HG03565 (cell line): ENCODE data around the gene WDR82.

Source experiments
- ATAC-seq: cut with Tn5 transposase; IDR thresholded peaks from one replicate; pipeline ENCODE4 v1.9.1; 2021; ENCODE audit warnings: mild to moderate bottlenecking, moderate library complexity; ENCODE audit not compliant: unreplicated experiment

Gene WDR82

GRCh38 chr3:52310861-52311575, 32.6 kb upstream of the WDR82 start:
- no peak for ATAC-seq

- no peak for ATAC-seq
Measured at GRCh38 chr3:52308308-52308707, 29.9 kb upstream of the WDR82 start.

GRCh38 chr3:52306978-52307377, 28.5 kb upstream of the WDR82 start:
- ATAC-seq: no peak

GRCh38 chr3:52305926-52306325, 27.5 kb upstream of the WDR82 start:
- no peak for ATAC-seq

- ATAC-seq: no peak
Measured at GRCh38 chr3:52303811-52304210, 25.4 kb upstream of the WDR82 start.

GRCh38 chr3:52302426-52303145, 24.1 kb upstream of the WDR82 start:
- ATAC-seq: no peak

- no peak for ATAC-seq
Measured at GRCh38 chr3:52299879-52300611, 21.6 kb upstream of the WDR82 start.

- no peak for ATAC-seq
Measured at GRCh38 chr3:52299247-52299878, 20.9 kb upstream of the WDR82 start.

GRCh38 chr3:52298149-52299098, 20.0 kb upstream of the WDR82 start:
- ATAC-seq: no peak

GRCh38 chr3:52297242-52298148, 19.0 kb upstream of the WDR82 start:
- ATAC-seq: no peak

- no peak for ATAC-seq
Measured at GRCh38 chr3:52295671-52296208, 17.3 kb upstream of the WDR82 start.

- no peak for ATAC-seq
Measured at GRCh38 chr3:52294320-52295150, 16.1 kb upstream of the WDR82 start.

- no peak for ATAC-seq
Measured at GRCh38 chr3:52293491-52294319, 15.3 kb upstream of the WDR82 start.

GRCh38 chr3:52292247-52293065, 14.0 kb upstream of the WDR82 start:
- no peak for ATAC-seq

GRCh38 chr3:52291508-52292181, 13.2 kb upstream of the WDR82 start:
- no peak for ATAC-seq
